Neuronal stem cell (in vitro differentiated cells): ENCODE data around the gene CHMP1A.
"Not testable (repeated sequence)": the region's sequence is repeated elsewhere in the genome, so short reads cannot be mapped to it uniquely, and the experiment has no call there.

Source experiments
- DNase-seq: peaks from one replicate; pipeline ENCODE4 v3.0.0-alpha.2; 2013; ENCODE audit warnings: low spot score
- H2AFZ ChIP-seq: one replicate; pipeline ENCODE4 v1.6.1; 2013; ENCODE audit warnings: mild to moderate bottlenecking, low read length, inconsistent platforms
- H2AK5ac ChIP-seq: 2 replicates; pipeline ENCODE4 v1.6.1; 2013; ENCODE audit warnings: low read depth, mild to moderate bottlenecking, inconsistent platforms, low read length, moderate library complexity, mixed read lengths
- H2BK120ac ChIP-seq: 2 replicates; pipeline ENCODE4 v1.6.1; 2013; ENCODE audit warnings: low read depth, mild to moderate bottlenecking, inconsistent platforms, low read length, moderate library complexity, mixed read lengths
- H2BK12ac ChIP-seq: one replicate; pipeline ENCODE4 v1.6.1; 2013; ENCODE audit warnings: low read length, inconsistent platforms
- H2BK15ac ChIP-seq: 2 replicates; pipeline ENCODE4 v1.6.1; 2013; ENCODE audit warnings: mild to moderate bottlenecking, low read length, inconsistent platforms, mixed read lengths
- H2BK5ac ChIP-seq: one replicate; pipeline ENCODE4 v1.6.1; 2013; ENCODE audit warnings: inconsistent platforms, mild to moderate bottlenecking, low read length, moderate library complexity
- H3K14ac ChIP-seq: one replicate; pipeline ENCODE4 v1.6.1; 2013; ENCODE audit warnings: low read length, inconsistent platforms
- H3K18ac ChIP-seq: 2 replicates; pipeline ENCODE4 v1.6.1; 2013; ENCODE audit warnings: low read length, inconsistent platforms
- H3K23ac ChIP-seq: 2 replicates; pipeline ENCODE4 v1.6.1; 2013; ENCODE audit warnings: low read depth, mild to moderate bottlenecking, mixed read lengths, low read length, inconsistent platforms; ENCODE audit not compliant: poor library complexity
- H3K27ac ChIP-seq: replicated peaks from 3 replicates; pipeline ENCODE4 v1.5.1; 2013; ENCODE audit warnings: low read length, inconsistent platforms
- H3K27me3 ChIP-seq, 3 experiments: 2 replicates each; pipeline ENCODE4 v1.6.1; 2013; ENCODE audit warnings: low read length in 3 of 3, mild to moderate bottlenecking in 2 of 3, inconsistent platforms in 1 of 3, low read depth in 1 of 3, mixed read lengths in 1 of 3, moderate library complexity in 1 of 3; ENCODE audit not compliant: control insufficient read depth in 3 of 3, insufficient read depth in 3 of 3
- H3K36me3 ChIP-seq, 2 donors: replicated peaks in 1 of 2; 2 replicates each; pipeline ENCODE4 v1.6.1; 2013; ENCODE audit warnings: low read length in 2 of 2; ENCODE audit not compliant: control insufficient read depth in 2 of 2, insufficient read depth in 2 of 2
- H3K4ac ChIP-seq: 2 replicates; pipeline ENCODE4 v1.6.1; 2013; ENCODE audit warnings: inconsistent platforms, mild to moderate bottlenecking, low read length, moderate library complexity
- H3K4me1 ChIP-seq, 2 donors: 1 replicate in 1 of 2; 2 replicates in 1 of 2; pipeline ENCODE4 v1.6.1; 2013; ENCODE audit warnings: low read length in 2 of 2, low read depth in 1 of 2; ENCODE audit not compliant: control insufficient read depth in 2 of 2, insufficient read depth in 1 of 2
- H3K4me2 ChIP-seq: one replicate; pipeline ENCODE4 v1.6.1; 2013; ENCODE audit warnings: mild to moderate bottlenecking, low read length, inconsistent platforms; ENCODE audit not compliant: insufficient read depth, poor library complexity, severe bottlenecking
- H3K4me3 ChIP-seq, 2 donors: 2 replicates each; pipeline ENCODE4 v1.5.1; 2013; ENCODE audit warnings: low read length in 2 of 2, mild to moderate bottlenecking in 2 of 2, inconsistent platforms in 1 of 2, moderate library complexity in 1 of 2
- H3K79me1 ChIP-seq: one replicate; pipeline ENCODE4 v1.6.1; 2013; ENCODE audit warnings: low read depth, mild to moderate bottlenecking, inconsistent platforms, low read length, moderate library complexity
- H3K9ac ChIP-seq: one replicate; pipeline ENCODE4 v1.6.1; 2013; ENCODE audit warnings: mild to moderate bottlenecking, low read depth, low read length, inconsistent platforms; ENCODE audit not compliant: poor library complexity
- H3K9me3 ChIP-seq, 2 donors: replicated peaks in 1 of 2; 2 replicates each; pipeline versions ENCODE3 to v1.6.1; 2013; ENCODE audit warnings: low read length in 2 of 2, mild to moderate bottlenecking in 2 of 2, inconsistent platforms in 1 of 2, low read depth in 1 of 2, mixed read lengths in 1 of 2, moderate library complexity in 1 of 2; ENCODE audit not compliant: control insufficient read depth in 2 of 2, insufficient read depth in 1 of 2
- H4K8ac ChIP-seq: one replicate; pipeline ENCODE4 v1.6.1; 2013; ENCODE audit warnings: low read depth, mild to moderate bottlenecking, inconsistent platforms, low read length, moderate library complexity
- H4K91ac ChIP-seq: one replicate; pipeline ENCODE4 v1.6.1; 2013; ENCODE audit warnings: low read length, low read depth, mild to moderate bottlenecking, inconsistent platforms; ENCODE audit not compliant: poor library complexity
- WGBS, 2 donors: extraction: QIAGEN DNeasy Blood & Tissue Kit; methylation state at CpG; one replicate each; pipeline ENCODE4 v1.1.7; 2013; ENCODE audit warnings: missing lambda C conversion rate in 2 of 2, mixed read lengths in 1 of 2; ENCODE audit not compliant: insufficient read length in 2 of 2, insufficient replicate concordance in 1 of 2; ENCODE audit errors: extremely low coverage in 2 of 2; 5-methylcytosine and 5-hydroxymethylcytosine counted together

The CHMP1A gene

DNA sequence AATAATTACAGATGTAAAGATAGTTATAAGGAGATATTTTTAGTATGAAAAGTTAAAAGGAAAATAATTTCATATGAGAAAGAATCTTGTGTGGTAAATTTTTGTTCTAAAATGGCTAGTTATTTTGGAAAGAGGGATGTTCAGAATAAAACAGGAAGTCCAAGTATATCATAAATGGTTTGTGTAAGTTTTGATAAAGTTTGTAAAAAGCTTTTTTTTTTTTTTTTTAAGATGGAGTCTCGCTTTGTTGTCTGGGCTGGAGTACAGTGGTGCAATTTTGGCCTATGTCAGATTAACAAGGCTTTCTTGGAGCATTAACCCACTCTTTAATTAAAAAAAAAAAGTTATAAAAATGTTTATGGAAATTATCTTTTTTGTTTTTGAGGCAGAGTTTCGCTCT, 20.8 kb upstream of the CHMP1A start:
- Histone ChIP-seq H3K4me3 (no peak overlapping the region), H2BK15ac (no peak overlapping the region), H3K9me3 (peaks cover 6 to 28% of the 10 kb centered on the region in 2 donors), H3K36me3 (peaks cover 9 to 31% of the 10 kb centered on the region in 2 donors), H3K14ac (no peak overlapping the region), H3K18ac (no peak overlapping the region), H2AFZ (no peak overlapping the region), H3K4me2 (no peak overlapping the region), H3K27ac (no peak overlapping the region), H3K27me3 (no peaks in the 10 kb centered on the region), H3K4me1 (no peaks in the 10 kb centered on the region), H3K23ac (no peak overlapping the region), H4K8ac (no peak overlapping the region), H3K79me1 (no peaks in the 10 kb centered on the region), H2BK5ac (no peak overlapping the region), H2BK120ac (no peak overlapping the region), H3K9ac (no peak overlapping the region), H2BK12ac (no peak overlapping the region), H4K91ac (no peak overlapping the region), H2AK5ac (no peak overlapping the region), H3K4ac (no peak overlapping the region)
- no peak for DNase-seq
- WGBS, 2 donors = no CpG with 5 or more reads among the region's 2 CpGs

DNA sequence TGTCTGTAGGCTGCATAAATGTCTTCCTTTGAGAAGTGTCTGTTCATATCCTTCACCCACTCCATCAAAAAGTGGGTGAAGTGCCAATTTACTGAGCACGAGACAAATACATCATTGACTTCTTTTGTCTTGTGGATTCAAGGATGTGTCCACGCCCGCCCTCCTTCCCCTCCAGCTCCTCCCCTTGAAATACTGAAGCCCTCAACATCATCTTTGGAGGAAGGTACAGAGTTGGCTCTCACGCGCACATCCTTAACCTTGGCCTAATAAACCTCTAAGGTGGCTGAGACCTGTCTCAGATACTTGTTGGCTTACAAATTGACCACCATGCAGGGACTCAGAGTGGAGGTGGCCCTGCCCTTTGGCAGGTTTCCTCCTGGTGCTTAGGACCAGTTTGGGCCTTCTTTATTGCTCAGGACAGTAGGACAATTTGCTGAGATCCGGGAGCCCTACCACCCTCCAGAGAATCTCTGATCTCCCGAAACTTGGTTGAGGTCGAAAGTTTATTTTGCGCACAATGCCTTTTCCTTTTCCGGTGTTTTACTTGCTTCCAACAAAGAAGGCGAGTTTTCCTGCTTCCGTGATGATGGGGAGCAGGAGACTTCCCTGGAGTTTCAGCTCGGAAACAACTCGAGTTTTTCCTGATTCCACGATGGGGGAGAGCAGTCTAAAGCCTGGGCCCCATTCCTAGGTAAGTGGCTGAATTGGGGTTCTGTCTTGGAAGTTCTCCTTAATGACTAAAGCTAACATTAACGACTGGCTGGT, 14.9 kb upstream of the CHMP1A start:
- H3K14ac ChIP-seq = no peak overlapping the region
- H3K4ac ChIP-seq = no peak overlapping the region
- H2BK5ac ChIP-seq = no peak overlapping the region
- no CpG with 5 or more reads among the region's 16 CpGs for WGBS, 2 donors
- no peak overlapping the region for H2BK15ac ChIP-seq
- H2BK12ac ChIP-seq = no peak overlapping the region
- no peak overlapping the region for H2AFZ ChIP-seq
- no peak overlapping the region for H2AK5ac ChIP-seq
- H3K18ac ChIP-seq = no peak overlapping the region
- no peak for DNase-seq
- H3K4me1 ChIP-seq = no peaks in the 10 kb centered on the region
- no peak overlapping the region for H3K4me2 ChIP-seq
- no peak overlapping the region for H3K23ac ChIP-seq
- H3K9ac ChIP-seq = no peak overlapping the region
- no peaks in the 10 kb centered on the region for H3K27me3 ChIP-seq
- H4K91ac ChIP-seq = no peak overlapping the region
- no peak overlapping the region for H4K8ac ChIP-seq
- H3K79me1 ChIP-seq = no peaks in the 10 kb centered on the region
- H3K9me3 ChIP-seq = peaks cover 4 to 8% of the 10 kb centered on the region in 2 donors
- H3K4me3 ChIP-seq = no peak overlapping the region
- peaks cover 14 to 30% of the 10 kb centered on the region in 2 donors for H3K36me3 ChIP-seq
- H3K27ac ChIP-seq = no peak overlapping the region
- no peak overlapping the region for H2BK120ac ChIP-seq

DNA sequence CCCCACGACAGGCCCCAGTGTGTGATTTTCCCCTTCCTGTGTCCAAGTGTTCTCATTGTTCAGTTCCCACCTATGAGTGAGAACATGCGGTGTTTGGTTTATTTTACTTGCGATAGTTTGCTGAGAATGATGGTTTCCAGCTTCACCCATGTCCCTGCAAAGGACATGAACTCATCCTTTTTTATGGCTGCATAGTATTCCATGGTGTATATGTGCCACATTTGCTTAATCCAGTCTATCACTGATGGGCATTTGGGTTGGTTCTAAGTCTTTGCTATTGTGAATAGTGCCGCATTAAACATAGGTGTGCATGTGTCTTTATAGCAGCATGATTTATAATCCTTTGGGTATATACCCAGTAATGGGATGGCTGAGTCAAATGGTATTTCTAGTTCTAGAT, 14.1 kb upstream of the CHMP1A start:
- H3K9ac ChIP-seq, H4K91ac ChIP-seq, H2BK5ac ChIP-seq, H2BK12ac ChIP-seq, H3K18ac ChIP-seq, H3K27me3 ChIP-seq, H3K4me3 ChIP-seq, H4K8ac ChIP-seq, H3K79me1 ChIP-seq, H3K27ac ChIP-seq, H3K4ac ChIP-seq, H3K14ac ChIP-seq, H2BK120ac ChIP-seq, H3K23ac ChIP-seq, H2AK5ac ChIP-seq, H3K4me2 ChIP-seq, H2BK15ac ChIP-seq, H3K9me3 ChIP-seq, H2AFZ ChIP-seq, H3K4me1 ChIP-seq, DNase-seq: not testable (repeated sequence)
- WGBS, 2 donors = no CpG with 5 or more reads among the region's 4 CpGs
- peaks cover 14 to 27% of the 10 kb centered on the region in 2 donors for H3K36me3 ChIP-seq

DNA sequence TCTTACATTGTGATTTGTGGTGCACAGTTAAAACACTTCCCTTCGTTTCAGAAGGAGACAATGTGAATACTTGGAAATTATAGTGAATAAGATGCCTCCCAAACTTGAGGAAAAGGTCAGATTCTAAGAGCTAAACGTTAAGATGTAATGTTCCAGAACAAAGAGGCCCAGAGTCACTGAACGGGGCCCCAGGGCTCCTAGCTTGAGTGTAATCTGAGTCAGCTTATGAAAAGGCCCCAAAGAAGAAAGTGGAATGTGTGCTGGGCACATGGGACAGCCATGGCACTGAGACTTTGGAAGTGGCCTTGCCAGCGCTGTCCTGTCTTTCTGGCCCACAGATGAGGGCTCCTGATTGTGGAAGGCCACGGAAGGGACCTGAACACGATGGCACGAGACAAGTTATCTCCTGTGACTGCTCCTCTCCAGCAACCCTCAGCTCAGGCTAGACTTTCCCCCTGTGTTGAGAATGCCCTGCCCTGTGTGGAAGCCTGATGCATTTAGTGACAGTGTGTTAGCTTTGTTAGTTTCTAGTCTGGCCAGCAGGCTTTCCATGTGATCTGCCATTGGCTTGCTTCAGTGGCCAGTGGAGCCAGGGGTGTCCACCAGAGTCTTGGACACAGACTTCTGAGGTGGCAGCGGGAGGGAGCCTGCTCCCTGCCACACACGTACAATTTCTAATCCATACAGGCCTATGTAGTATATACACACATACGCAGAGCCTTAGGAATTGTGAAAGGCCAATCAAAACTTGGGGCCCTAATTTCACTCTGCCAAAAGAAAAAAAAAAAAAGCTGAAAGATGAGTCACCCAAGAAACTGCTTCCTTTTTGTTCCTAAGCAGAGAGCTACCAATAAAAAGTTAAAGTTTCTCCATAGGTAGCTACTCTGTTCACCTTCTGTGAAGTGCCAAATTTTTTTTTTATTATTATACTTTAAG, 13.3 kb upstream of the CHMP1A start:
- peaks cover 14 to 33% of the 10 kb centered on the region in 2 donors for H3K36me3 ChIP-seq

More for the DNA sequence above, 13.3 kb upstream of the CHMP1A start:
- no peak for DNase-seq
- no peak overlapping the region for H2AFZ ChIP-seq
- no peak overlapping the region for H3K9ac ChIP-seq
- no CpG with 5 or more reads among the region's 10 CpGs for WGBS, 2 donors
- H4K8ac ChIP-seq = no peak overlapping the region
- no peak overlapping the region for H3K4me3 ChIP-seq
- no peaks in the 10 kb centered on the region for H3K79me1 ChIP-seq
- H3K14ac ChIP-seq = no peak overlapping the region
- no peak overlapping the region for H3K23ac ChIP-seq
- H2BK12ac ChIP-seq = no peak overlapping the region
- no peak overlapping the region for H2BK15ac ChIP-seq
- no peak overlapping the region for H3K4ac ChIP-seq
- no peak overlapping the region for H2BK120ac ChIP-seq
- H3K4me1 ChIP-seq = no peaks in the 10 kb centered on the region
- H3K27me3 ChIP-seq = no peaks in the 10 kb centered on the region
- no peak overlapping the region for H2BK5ac ChIP-seq
- H3K18ac ChIP-seq = no peak overlapping the region
- H3K4me2 ChIP-seq = no peak overlapping the region
- no peak overlapping the region for H3K27ac ChIP-seq
- no peak overlapping the region for H2AK5ac ChIP-seq
- H4K91ac ChIP-seq = no peak overlapping the region
- peaks cover 6 to 13% of the 10 kb centered on the region in 2 donors for H3K9me3 ChIP-seq
